PC-9 (cell line): ENCODE data around the gene C3orf20.

Experiments
- CTCF ChIP-seq: fragments of 200-600 bp; sonication (generic); conservative IDR thresholded peaks from 2 replicates; pipeline ENCODE4 v1.6.1; 2017; ENCODE audit warnings: mixed run types, antibody characterized with exemption, mild to moderate bottlenecking, moderate library complexity
- EZH2 ChIP-seq: fragments of 200-600 bp; sonication (generic); IDR thresholded peaks from 2 replicates; pipeline ENCODE4 v1.8.0; 2017; ENCODE audit warnings: antibody characterized with exemption, low read depth

DNA sequence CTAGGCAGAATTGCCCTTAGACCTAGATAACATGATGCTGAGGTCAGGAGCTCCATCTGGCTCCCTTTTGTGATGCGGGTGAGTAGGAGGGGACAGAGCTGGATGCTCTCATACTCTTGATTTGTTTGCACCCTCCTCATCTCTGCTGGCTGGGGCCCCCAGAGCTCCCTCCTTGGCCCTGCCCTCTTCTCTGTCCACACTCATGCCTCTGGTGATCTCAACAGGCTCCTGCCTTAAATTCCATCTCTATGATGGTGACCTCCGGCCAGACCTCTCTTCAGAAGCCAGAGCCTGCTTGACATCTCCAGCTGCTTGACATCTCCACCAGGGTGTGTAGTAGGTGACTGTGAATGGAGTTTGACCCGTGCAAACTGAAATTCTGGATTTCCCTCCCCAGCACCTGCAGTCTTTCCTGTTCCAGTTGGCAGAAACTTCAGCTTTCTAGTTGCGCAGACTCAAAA is 139.5 kb downstream of the C3orf20 start:
- TF ChIP-seq CTCF (no peak), EZH2 (no peak)
